DMS114 treated with DMSO at 0.1 percent for 48 hours (cell line): ENCODE measurements around the gene TAF8.
"Not testable (repeated sequence)": the region's sequence is repeated elsewhere in the genome, so short reads cannot be mapped to it uniquely, and the experiment has no call there.

Experiments
- DNase-seq: peaks from one replicate; lab custom pipeline; 2025; ENCODE audit not compliant: unreplicated experiment; lab: John Stamatoyannopoulos, UW

Gene TAF8, protein sequence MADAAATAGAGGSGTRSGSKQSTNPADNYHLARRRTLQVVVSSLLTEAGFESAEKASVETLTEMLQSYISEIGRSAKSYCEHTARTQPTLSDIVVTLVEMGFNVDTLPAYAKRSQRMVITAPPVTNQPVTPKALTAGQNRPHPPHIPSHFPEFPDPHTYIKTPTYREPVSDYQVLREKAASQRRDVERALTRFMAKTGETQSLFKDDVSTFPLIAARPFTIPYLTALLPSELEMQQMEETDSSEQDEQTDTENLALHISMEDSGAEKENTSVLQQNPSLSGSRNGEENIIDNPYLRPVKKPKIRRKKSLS

DNA sequence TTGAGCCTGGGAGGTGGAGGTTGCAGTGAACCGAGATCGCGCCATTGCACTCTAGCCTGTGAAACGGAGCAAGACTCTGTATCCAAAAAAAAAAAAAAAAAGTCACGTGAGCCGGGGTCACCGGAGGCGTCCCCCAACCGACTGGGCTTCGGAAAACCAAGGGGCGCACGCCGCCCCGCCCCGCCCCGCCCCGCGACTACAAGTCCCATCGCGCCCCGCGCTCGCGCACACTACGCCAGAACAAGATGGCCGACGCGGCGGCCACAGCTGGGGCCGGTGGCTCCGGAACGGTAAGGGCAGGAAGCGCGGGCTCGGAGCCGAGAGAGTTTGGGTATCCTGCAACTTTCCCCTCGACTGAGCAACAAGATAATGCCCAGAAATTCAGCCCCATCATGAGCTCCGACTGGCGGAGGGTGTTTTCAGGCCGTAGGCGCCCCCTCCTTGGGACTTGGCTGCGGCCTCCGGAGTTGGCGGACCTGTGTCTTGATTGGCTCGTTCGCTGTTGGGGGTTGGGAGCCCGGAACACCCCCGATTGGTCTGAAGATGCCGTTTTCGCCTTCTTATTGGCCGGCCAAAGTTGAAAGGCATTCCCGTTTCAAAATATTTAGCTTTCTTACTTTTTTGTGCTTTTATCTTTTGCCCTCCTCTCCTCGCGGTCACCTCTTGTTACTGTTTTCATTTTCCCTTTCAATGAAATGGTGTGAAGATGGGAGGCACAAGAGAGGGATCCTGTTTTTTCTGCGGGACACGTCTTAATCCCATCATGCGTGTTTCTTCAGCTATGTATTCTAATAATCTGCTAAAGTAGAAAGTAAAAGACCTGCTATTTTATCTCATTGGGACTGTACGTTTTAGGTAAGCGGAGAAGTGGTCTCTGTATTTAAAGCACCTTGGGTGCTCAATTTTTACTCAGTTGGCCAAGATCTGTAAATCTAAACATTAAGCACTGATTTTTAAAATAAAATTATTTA, at the start of gene TAF8:
Gene TAF8, plus strand, starts transcription at position 228 of the 971 bp plus-strand sequence. Its CDS starts 18 bp downstream, at position 246.
- peak; percentile 94 for DNase-seq

DNA sequence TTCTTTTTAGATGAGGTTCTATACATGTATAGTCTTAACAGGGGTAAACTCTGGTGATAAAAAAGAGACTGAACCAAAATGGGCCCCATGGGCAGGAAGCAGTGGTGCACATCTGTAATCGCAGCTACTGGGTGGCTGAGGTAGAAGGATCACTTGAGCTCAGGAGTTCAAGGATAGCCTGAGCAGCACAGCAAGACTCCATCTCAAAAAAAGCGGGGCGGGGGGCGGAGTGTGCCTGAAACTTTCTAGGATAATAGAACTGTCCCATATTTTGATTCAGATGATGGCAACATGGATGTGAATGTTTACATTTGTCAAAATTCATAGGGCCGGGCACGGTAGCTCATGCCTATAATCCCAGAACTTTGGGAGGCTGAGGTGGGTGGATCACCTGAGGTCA, 48.8 kb upstream of the TAF8 start:
- DNase-seq = no peak

DNA sequence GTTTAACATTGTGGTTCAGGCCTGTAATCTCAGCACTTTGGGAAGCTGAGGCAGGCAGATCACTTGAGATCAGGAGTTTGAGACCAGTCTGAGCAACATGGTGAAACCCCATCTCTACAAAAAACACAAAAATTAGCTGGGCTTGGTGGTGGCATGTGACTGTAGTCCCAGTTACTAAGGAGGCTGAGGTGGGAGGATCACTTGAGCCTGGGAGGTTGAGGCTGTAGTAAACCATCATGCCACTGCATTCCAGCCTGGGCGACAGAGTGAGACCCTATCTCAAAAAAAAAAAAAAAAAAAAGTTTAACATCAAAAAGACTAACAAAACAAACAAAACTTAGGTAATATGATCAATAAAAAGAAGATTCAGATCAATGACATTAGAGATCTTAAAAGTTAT, 46.7 kb upstream of the TAF8 start:
- DNase-seq = not testable (repeated sequence)

GRCh38 chr6:42007286-42008137, 42.8 kb upstream of the TAF8 start:
- no peak for DNase-seq

- not testable (repeated sequence) for DNase-seq
These were observed 42.2 kb upstream of the TAF8 start for GRCh38 chr6:42008138-42008528.

DNA sequence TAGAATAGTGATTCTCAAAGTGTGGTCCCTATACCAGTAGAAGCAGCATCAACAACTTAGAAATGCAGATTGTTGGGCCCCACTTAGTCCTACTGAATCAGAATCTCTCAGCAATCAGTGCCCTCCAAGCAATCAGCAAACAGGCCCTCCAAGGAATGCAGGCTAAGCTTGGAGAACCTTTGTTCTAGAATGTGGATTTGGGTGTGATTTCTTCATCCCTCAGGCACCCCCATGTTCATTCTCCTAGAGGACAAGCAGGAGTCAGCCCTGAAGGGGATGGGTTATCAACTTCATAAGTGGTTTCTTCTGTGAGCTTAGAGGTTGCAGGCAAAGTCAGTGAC, 40.5 kb upstream of the TAF8 start:
- no peak for DNase-seq

DNA sequence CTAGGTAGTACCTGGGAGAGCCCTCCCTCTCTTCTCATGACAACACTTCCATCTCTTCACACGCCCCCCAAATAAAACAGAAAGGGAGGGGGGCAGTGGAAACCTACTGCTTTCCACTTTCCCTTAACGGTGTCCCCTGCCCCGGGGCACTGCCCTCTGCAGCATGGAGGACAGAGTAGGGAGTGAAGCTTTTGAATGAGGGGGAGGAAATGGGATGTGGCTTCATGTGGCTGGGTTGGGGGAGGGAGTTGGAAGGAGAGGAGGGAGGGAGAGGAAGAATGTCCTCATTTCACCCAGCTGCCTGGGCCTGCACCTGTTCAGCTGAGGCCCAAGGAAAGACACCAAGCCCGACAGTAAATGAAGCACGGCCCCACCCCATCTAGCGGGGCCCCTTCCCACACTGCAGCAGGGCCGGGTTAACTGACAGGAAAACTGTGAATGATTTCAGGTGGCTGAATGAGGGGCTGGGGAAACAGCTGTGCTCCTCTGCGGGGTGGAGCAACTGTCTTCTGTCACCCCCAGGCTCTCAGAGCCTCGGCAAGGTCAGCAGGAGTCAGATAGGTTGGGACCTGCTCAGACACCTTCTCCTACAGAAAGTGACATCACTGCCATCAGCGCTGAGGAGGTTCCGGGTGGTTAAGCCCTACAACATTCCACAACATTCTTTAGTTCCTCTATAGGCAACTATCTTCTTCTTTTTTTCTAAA, 40.0 kb upstream of the TAF8 start:
- no peak for DNase-seq

GRCh38 chr6:42010909-42011308, 39.4 kb upstream of the TAF8 start:
- DNase-seq = no peak

DNA sequence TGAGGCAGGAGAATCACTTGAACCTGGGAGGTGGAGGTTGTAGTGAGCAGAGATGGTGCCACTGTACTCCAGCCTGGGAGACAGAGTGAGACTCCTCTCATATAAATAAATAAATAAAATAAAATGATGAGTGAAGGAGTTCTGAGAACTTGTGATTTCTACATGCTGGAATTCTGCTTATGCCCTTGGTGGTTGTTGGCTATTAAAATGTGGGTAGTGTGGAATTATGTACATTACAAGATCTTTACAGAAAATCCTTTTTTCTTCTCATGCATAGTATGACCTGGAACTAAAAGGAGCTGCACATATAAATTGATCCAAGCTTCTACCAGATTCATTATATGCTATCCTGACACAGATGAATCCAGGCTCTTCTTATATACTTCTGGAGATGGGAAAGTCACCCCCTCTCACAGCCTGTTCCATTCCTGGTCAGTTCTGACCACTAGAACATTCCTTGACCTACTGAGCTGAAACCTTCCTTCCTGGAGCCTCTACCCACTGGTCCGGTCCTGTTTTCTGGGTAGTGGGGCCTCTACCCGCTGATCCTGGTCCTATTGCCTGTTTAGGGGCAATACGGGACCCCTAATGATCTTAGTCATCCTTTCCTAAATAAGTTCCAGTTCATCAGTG, 37.7 kb upstream of the TAF8 start:
- no peak for DNase-seq

- no peak for DNase-seq
These were observed 37.2 kb upstream of the TAF8 start for GRCh38 chr6:42013134-42013516.

GRCh38 chr6:42017021-42017643, 33.2 kb upstream of the TAF8 start:
- no peak for DNase-seq

GRCh38 chr6:42020967-42021366, 29.4 kb upstream of the TAF8 start:
- DNase-seq = no peak

DNA sequence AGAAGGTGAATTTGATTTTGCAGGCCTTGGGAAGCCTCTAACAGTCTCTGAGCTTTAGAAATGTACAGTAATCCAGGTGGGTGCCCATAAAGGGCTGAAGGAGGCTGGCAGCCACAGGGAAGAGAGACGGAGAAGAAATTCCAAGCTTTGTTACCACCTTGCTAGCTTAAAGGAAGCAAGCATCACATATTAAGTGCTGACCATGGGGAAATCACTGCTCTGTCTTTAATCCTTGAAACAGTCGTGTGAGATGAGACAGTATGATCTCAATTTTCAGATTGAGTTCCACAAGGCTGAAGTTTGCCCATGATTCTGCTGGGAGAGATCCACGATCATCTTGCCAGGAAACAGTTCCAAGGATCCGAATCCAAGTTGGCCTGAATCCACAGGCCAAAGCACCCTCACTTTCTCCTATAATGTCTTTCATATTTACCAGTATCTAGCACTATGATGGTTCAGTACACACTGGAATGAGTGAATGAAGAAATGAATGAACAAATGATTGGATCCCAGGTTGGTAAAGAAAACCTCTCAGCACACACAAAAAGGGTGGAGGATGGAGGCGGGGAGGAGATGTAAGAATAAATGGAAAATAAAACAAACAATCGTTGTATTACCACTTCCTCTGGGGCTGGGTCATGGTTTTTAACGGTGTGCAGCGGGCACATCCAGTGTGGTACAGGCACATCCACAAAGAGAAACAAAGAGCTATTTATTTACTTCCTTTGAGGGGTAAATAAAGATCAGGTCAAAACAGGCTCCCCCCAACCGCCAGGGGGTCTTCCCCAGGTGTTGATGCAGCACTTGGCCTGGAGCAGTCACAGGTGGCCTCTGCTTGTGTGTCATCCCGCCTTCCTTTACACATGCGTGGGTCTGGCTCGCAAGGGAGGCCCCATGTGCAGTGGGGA, 28.2 kb upstream of the TAF8 start:
- DNase-seq = no peak

DNA sequence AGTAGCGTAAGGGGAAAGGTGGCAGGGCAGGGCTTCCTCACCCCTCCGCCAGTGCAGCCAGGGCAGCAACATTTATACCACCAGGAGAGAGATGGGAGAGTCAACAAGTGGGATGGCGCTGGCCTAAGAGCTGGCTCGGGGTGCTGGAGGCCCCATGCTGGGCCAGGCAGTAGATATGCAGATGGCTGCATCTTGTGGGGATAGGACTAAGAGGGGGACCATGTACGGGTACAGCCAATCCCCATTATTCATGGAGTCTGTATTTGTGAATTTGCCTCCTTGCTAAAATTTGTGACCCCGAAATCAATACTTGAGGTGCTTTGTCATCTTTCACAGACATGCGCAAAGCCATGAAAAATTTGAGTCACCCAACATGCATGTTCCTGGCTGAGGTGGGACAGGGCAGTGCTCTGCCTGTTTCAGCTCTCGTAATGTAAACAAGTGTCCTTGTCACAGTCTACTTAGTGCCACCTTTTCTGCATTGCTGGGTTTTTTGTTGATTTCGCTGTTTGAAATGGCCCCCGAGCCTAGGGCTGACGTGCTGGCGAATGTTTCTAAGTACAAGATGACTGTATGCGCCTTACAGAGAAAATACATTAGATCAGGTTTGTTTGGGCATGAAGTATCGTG, 27.5 kb upstream of the TAF8 start:
- no peak for DNase-seq

GRCh38 chr6:42025066-42025844, 25.1 kb upstream of the TAF8 start:
- DNase-seq = no peak

- DNase-seq = no peak
These were observed 24.5 kb upstream of the TAF8 start for GRCh38 chr6:42025845-42026243.

GRCh38 chr6:42026540-42026939, 23.8 kb upstream of the TAF8 start:
- no peak for DNase-seq
